ENCODE results near the gene ZBTB42. TPM values are rescaled to one million over a fixed set of nuclear protein-coding genes. Genes with fewer than 3 reads are reported as not detected.

Gene ZBTB42
- total RNA-seq, 1 experiment from 2014 or later = 6.1 TPM

DNA sequence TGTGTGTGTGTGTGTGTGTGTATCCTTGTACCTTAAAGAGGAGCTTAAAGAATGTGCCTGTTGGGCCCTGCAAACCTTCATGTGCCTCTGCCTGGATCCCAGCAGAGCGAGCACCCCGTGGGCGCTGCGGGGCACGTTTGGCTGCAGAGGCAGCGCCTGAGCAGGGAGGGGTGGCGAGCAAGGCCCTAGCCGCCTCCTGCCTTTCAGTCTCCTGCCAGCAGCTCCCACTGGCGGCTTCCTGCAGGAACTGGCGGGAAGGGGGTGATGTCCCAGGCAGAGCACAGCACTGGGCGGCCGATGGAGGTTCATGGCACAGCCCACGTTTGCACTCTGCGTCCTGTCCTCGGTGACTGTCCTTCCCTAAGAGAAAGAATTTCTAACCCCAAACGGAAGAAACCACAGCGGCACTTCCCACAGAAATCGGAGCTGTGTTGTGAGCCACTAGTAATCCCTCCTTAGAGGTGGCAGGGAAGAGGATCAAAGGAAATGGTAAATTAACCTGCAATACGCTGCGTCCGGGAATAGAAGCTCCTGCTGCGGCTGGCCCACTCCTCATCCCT lies 19.8 kb downstream of the ZBTB42 start:
- DNase-seq = peak; percentile 85
- Histone ChIP-seq H3K18ac (ENCODE audit: insufficient read length, low read depth, low read length) (no peak overlapping the region), H4K8ac (replicated peaks; ENCODE audit: insufficient read length, low read depth, low read length) (no peak overlapping the region), H3K79me1 (ENCODE audit: insufficient read depth, low read depth, low read length, poor library complexity, severe bottlenecking) (no peaks in the 10 kb centered on the region), H4K5ac (ENCODE audit: insufficient read length, low read depth, low read length) (no peak overlapping the region), H3K79me2 (ENCODE audit: insufficient read depth, low read length) (no peaks in the 10 kb centered on the region), H2BK20ac (ENCODE audit: low read depth, low read length, poor library complexity, severe bottlenecking) (no peak overlapping the region), H3K23ac (ENCODE audit: insufficient read length, low read depth, low read length) (no peak overlapping the region), H2AK5ac (ENCODE audit: insufficient read length, low read length) (no peak overlapping the region), H2BK5ac (ENCODE audit: insufficient read length, low read length) (no peak overlapping the region), H3K9ac (ENCODE audit: extremely low read depth, insufficient read length, low read length) (no peak overlapping the region), H3K27ac (ENCODE audit: insufficient read length, low read depth, low read length) (no peak overlapping the region), H3K4me2 (ENCODE audit: insufficient read depth, insufficient read length, low read length) (no peak overlapping the region), H3K9me3 (ENCODE audit: control insufficient read depth, low read depth, low read length) (no peaks in the 10 kb centered on the region), H4K20me1 (ENCODE audit: control insufficient read depth, insufficient read depth, insufficient read length) (no peaks in the 10 kb centered on the region), H2BK15ac (ENCODE audit: low read depth, low read length) (no peak overlapping the region), H2BK12ac (ENCODE audit: insufficient read length, low read depth, low read length) (no peak overlapping the region), H3K4ac (ENCODE audit: low read depth, low read length) (no peak overlapping the region), H2AFZ (ENCODE audit: low read length) (no peak overlapping the region), H3K27me3 (ENCODE audit: insufficient read depth, low read length) (peaks cover 5% of the 10 kb centered on the region; the same call in 1 of the 2 replicates), H4K91ac (ENCODE audit: insufficient read length, low read depth, low read length) (no peak overlapping the region), H3K56ac (ENCODE audit: insufficient read length, low read depth, low read length) (no peak overlapping the region), H3T11ph (ENCODE audit: low read length) (no peak overlapping the region), H3K4me1 (ENCODE audit: insufficient read depth, low read length) (no peaks in the 10 kb centered on the region), H2BK120ac (ENCODE audit: low read depth, low read length, poor library complexity, severe bottlenecking) (no peak overlapping the region), H3K14ac (ENCODE audit: insufficient read depth, low read length) (no peak overlapping the region), H3K23me2 (ENCODE audit: insufficient read length, low read depth, low read length, poor library complexity, severe bottlenecking) (peaks cover 11% of the 10 kb centered on the region)
- Mint-ChIP-seq H3K36me3 (ENCODE audit: insufficient read depth in 1 of 3, low read depth in 3 of 3) (peaks cover 5 to 16% (median 6%) of the 10 kb centered on the region in 3 experiments; a peak in 6 of 7 replicates), H3K27me3 (ENCODE audit: low read depth) (peaks cover 26% of the 10 kb centered on the region), H3K27ac (no peak overlapping the region), H3K4me3 (no peak overlapping the region; a peak in 1 of 5 replicates), H3K4me1 (peaks cover 16 to 21% of the 10 kb centered on the region in 2 experiments), H3K9me3 (peaks cover 10 to 12% of the 10 kb centered on the region in 2 experiments)
- WGBS (ENCODE audit: extremely low coverage, insufficient read length, low lambda C conversion rate) = no CpG with 5 or more reads among the region's 22 CpGs
- peak; percentile 64 for TF ChIP-seq CTCF (conservative IDR thresholded peaks at IDR 0.05)
